ENCODE data around the gene PTCH2.

- TF ChIP-seq CTCF (IDR thresholded peaks at IDR 0.05), result no peak
- TF ChIP-seq POLR2A (IDR thresholded peaks at IDR 0.05), result no peak
These were observed 65.5 kb downstream of the PTCH2 start for GRCh38 chr1:44777547-44777946.

Measured in Peyer's patch (tissue), 4 donors.